IPS-15b (cell line): ENCODE results near the gene HOXD4.

ENCODE experiments used
- H3K27me3 ChIP-seq: one replicate; pipeline ENCODE4 v1.6.1; 2013; ENCODE audit warnings: low read length; ENCODE audit not compliant: control insufficient read depth, insufficient read depth
- H3K36me3 ChIP-seq: one replicate; pipeline ENCODE4 v1.6.1; 2013; ENCODE audit warnings: low read length; ENCODE audit not compliant: control insufficient read depth, insufficient read depth
- H3K4me1 ChIP-seq: one replicate; pipeline ENCODE4 v1.6.1; 2013; ENCODE audit warnings: mild to moderate bottlenecking, low read length; ENCODE audit not compliant: control insufficient read depth, insufficient read depth
- H3K4me3 ChIP-seq: one replicate; pipeline ENCODE4 v1.5.1; 2013; ENCODE audit warnings: low read depth, low read length
- H3K9ac ChIP-seq: one replicate; pipeline ENCODE4 v1.6.1; 2013; ENCODE audit warnings: low read depth, mild to moderate bottlenecking, low read length
- H3K9me3 ChIP-seq: one replicate; pipeline ENCODE4 v1.6.1; 2013; ENCODE audit warnings: mild to moderate bottlenecking, low read length; ENCODE audit not compliant: control insufficient read depth, insufficient read depth

HOXD4 gene

GRCh38 chr2:176124947-176125771 lies 26.2 kb upstream of the HOXD4 start:
- peak overlapping the region; percentile 5 for H3K4me3 ChIP-seq
- H3K4me1 ChIP-seq: peaks cover 2% of the 10 kb centered on the region
- no peaks in the 10 kb centered on the region for H3K9me3 ChIP-seq
- H3K9ac ChIP-seq: no peak overlapping the region
- H3K27me3 ChIP-seq: peaks cover 94% of the 10 kb centered on the region
- H3K36me3 ChIP-seq: no peaks in the 10 kb centered on the region

GRCh38 chr2:176125772-176126054 lies 25.6 kb upstream of the HOXD4 start:
- Histone ChIP-seq H3K9me3 (no peaks in the 10 kb centered on the region), H3K36me3 (no peaks in the 10 kb centered on the region), H3K27me3 (peaks cover 92% of the 10 kb centered on the region), H3K4me1 (peaks cover 2% of the 10 kb centered on the region), H3K4me3 (no peak overlapping the region), H3K9ac (no peak overlapping the region)

- H3K4me3 ChIP-seq: no peak overlapping the region
- peaks cover 92% of the 10 kb centered on the region for H3K27me3 ChIP-seq
Observed at GRCh38 chr2:176126929-176127773, 24.2 kb upstream of the HOXD4 start.

GRCh38 chr2:176127774-176128072 lies 23.6 kb upstream of the HOXD4 start:
- peak overlapping the region; percentile 37 for H3K4me3 ChIP-seq
- H3K4me1 ChIP-seq: peaks cover 2% of the 10 kb centered on the region
- H3K36me3 ChIP-seq: no peaks in the 10 kb centered on the region
- peaks cover 92% of the 10 kb centered on the region for H3K27me3 ChIP-seq
- no peak overlapping the region for H3K9ac ChIP-seq
- no peaks in the 10 kb centered on the region for H3K9me3 ChIP-seq

More at GRCh38 chr2:176126929-176127773, 24.2 kb upstream of the HOXD4 start:
- Histone ChIP-seq H3K4me1 (peaks cover 2% of the 10 kb centered on the region), H3K9me3 (no peaks in the 10 kb centered on the region), H3K9ac (no peak overlapping the region), H3K36me3 (no peaks in the 10 kb centered on the region)

- H3K4me3 ChIP-seq: peak overlapping the region; percentile 37
- no peaks in the 10 kb centered on the region for H3K36me3 ChIP-seq
- no peak overlapping the region for H3K9ac ChIP-seq
- peaks cover 2% of the 10 kb centered on the region for H3K4me1 ChIP-seq
- no peaks in the 10 kb centered on the region for H3K9me3 ChIP-seq
- peaks cover 94% of the 10 kb centered on the region for H3K27me3 ChIP-seq
Observed at GRCh38 chr2:176128172-176128981, 23.0 kb upstream of the HOXD4 start.

GRCh38 chr2:176128982-176129796 lies 22.2 kb upstream of the HOXD4 start, which contains the start of gene HOXD8:
TSS of gene HOXD8 (plus strand) at chr2:176129705. CDS start at chr2:176130367, 662 bp downstream.
- peak within 1 kb of the TSS; percentile 37 for H3K4me3 ChIP-seq
- peaks cover 94% of the 10 kb centered on the region for H3K27me3 ChIP-seq
- peaks cover 2% of the 10 kb centered on the region for H3K4me1 ChIP-seq
- H3K9ac ChIP-seq: no peak within 1 kb of the TSS
- H3K9me3 ChIP-seq: no peaks in the 10 kb centered on the region
- H3K36me3 ChIP-seq: no peaks in the 10 kb centered on the region

GRCh38 chr2:176129813-176130146 lies 21.6 kb upstream of the HOXD4 start:
- no peaks in the 10 kb centered on the region for H3K9me3 ChIP-seq
- no peaks in the 10 kb centered on the region for H3K36me3 ChIP-seq
- H3K9ac ChIP-seq: no peak overlapping the region
- H3K4me3 ChIP-seq: no peak overlapping the region
- H3K4me1 ChIP-seq: peaks cover 2% of the 10 kb centered on the region
- peaks cover 94% of the 10 kb centered on the region for H3K27me3 ChIP-seq

GRCh38 chr2:176130147-176130956 lies 21.0 kb upstream of the HOXD4 start:
- H3K9me3 ChIP-seq: no peaks in the 10 kb centered on the region
- no peak overlapping the region for H3K9ac ChIP-seq
- no peaks in the 10 kb centered on the region for H3K36me3 ChIP-seq
- peaks cover 2% of the 10 kb centered on the region for H3K4me1 ChIP-seq
- H3K4me3 ChIP-seq: peak overlapping the region; percentile 13
- peaks cover 94% of the 10 kb centered on the region for H3K27me3 ChIP-seq

- no peak overlapping the region for H3K9ac ChIP-seq
- no peaks in the 10 kb centered on the region for H3K9me3 ChIP-seq
- peaks cover 94% of the 10 kb centered on the region for H3K27me3 ChIP-seq
- no peak overlapping the region for H3K4me3 ChIP-seq
- H3K36me3 ChIP-seq: no peaks in the 10 kb centered on the region
- H3K4me1 ChIP-seq: peaks cover 4% of the 10 kb centered on the region
Observed at GRCh38 chr2:176130957-176131847, 20.1 kb upstream of the HOXD4 start.

GRCh38 chr2:176131848-176132158 lies 19.5 kb upstream of the HOXD4 start:
- no peak overlapping the region for H3K9ac ChIP-seq
- H3K27me3 ChIP-seq: peaks cover 94% of the 10 kb centered on the region
- no peaks in the 10 kb centered on the region for H3K9me3 ChIP-seq
- no peaks in the 10 kb centered on the region for H3K36me3 ChIP-seq
- H3K4me1 ChIP-seq: peaks cover 4% of the 10 kb centered on the region
- H3K4me3 ChIP-seq: no peak overlapping the region
